Neuronal stem cell (in vitro differentiated cells): ENCODE measurements around the gene STAG2.

Source experiments
- DNase-seq: peaks from one replicate; pipeline ENCODE4 v3.0.0-alpha.2; 2013; ENCODE audit warnings: low spot score
- H2AFZ ChIP-seq: one replicate; pipeline ENCODE4 v1.6.1; 2013; ENCODE audit warnings: mild to moderate bottlenecking, low read length, inconsistent platforms
- H2AK5ac ChIP-seq: 2 replicates; pipeline ENCODE4 v1.6.1; 2013; ENCODE audit warnings: low read depth, mild to moderate bottlenecking, inconsistent platforms, low read length, moderate library complexity, mixed read lengths
- H2BK120ac ChIP-seq: 2 replicates; pipeline ENCODE4 v1.6.1; 2013; ENCODE audit warnings: low read depth, mild to moderate bottlenecking, inconsistent platforms, low read length, moderate library complexity, mixed read lengths
- H2BK12ac ChIP-seq: one replicate; pipeline ENCODE4 v1.6.1; 2013; ENCODE audit warnings: low read length, inconsistent platforms
- H2BK15ac ChIP-seq: 2 replicates; pipeline ENCODE4 v1.6.1; 2013; ENCODE audit warnings: mild to moderate bottlenecking, low read length, inconsistent platforms, mixed read lengths
- H2BK5ac ChIP-seq: one replicate; pipeline ENCODE4 v1.6.1; 2013; ENCODE audit warnings: inconsistent platforms, mild to moderate bottlenecking, low read length, moderate library complexity
- H3K14ac ChIP-seq: one replicate; pipeline ENCODE4 v1.6.1; 2013; ENCODE audit warnings: low read length, inconsistent platforms
- H3K18ac ChIP-seq: 2 replicates; pipeline ENCODE4 v1.6.1; 2013; ENCODE audit warnings: low read length, inconsistent platforms
- H3K23ac ChIP-seq: 2 replicates; pipeline ENCODE4 v1.6.1; 2013; ENCODE audit warnings: low read depth, mild to moderate bottlenecking, mixed read lengths, low read length, inconsistent platforms; ENCODE audit not compliant: poor library complexity
- H3K27ac ChIP-seq: replicated peaks from 3 replicates; pipeline ENCODE4 v1.5.1; 2013; ENCODE audit warnings: low read length, inconsistent platforms
- H3K27me3 ChIP-seq, 3 experiments: 2 replicates each; pipeline ENCODE4 v1.6.1; 2013; ENCODE audit warnings: low read length in 3 of 3, mild to moderate bottlenecking in 2 of 3, inconsistent platforms in 1 of 3, low read depth in 1 of 3, mixed read lengths in 1 of 3, moderate library complexity in 1 of 3; ENCODE audit not compliant: control insufficient read depth in 3 of 3, insufficient read depth in 3 of 3
- H3K36me3 ChIP-seq, 2 donors: replicated peaks in 1 of 2; 2 replicates each; pipeline ENCODE4 v1.6.1; 2013; ENCODE audit warnings: low read length in 2 of 2; ENCODE audit not compliant: control insufficient read depth in 2 of 2, insufficient read depth in 2 of 2
- H3K4ac ChIP-seq: 2 replicates; pipeline ENCODE4 v1.6.1; 2013; ENCODE audit warnings: inconsistent platforms, mild to moderate bottlenecking, low read length, moderate library complexity
- H3K4me1 ChIP-seq, 2 donors: 1 replicate in 1 of 2; 2 replicates in 1 of 2; pipeline ENCODE4 v1.6.1; 2013; ENCODE audit warnings: low read length in 2 of 2, low read depth in 1 of 2; ENCODE audit not compliant: control insufficient read depth in 2 of 2, insufficient read depth in 1 of 2
- H3K4me2 ChIP-seq: one replicate; pipeline ENCODE4 v1.6.1; 2013; ENCODE audit warnings: mild to moderate bottlenecking, low read length, inconsistent platforms; ENCODE audit not compliant: insufficient read depth, poor library complexity, severe bottlenecking
- H3K4me3 ChIP-seq, 2 donors: 2 replicates each; pipeline ENCODE4 v1.5.1; 2013; ENCODE audit warnings: low read length in 2 of 2, mild to moderate bottlenecking in 2 of 2, inconsistent platforms in 1 of 2, moderate library complexity in 1 of 2
- H3K79me1 ChIP-seq: one replicate; pipeline ENCODE4 v1.6.1; 2013; ENCODE audit warnings: low read depth, mild to moderate bottlenecking, inconsistent platforms, low read length, moderate library complexity
- H3K9ac ChIP-seq: one replicate; pipeline ENCODE4 v1.6.1; 2013; ENCODE audit warnings: mild to moderate bottlenecking, low read depth, low read length, inconsistent platforms; ENCODE audit not compliant: poor library complexity
- H3K9me3 ChIP-seq, 2 donors: replicated peaks in 1 of 2; 2 replicates each; pipeline versions ENCODE3 to v1.6.1; 2013; ENCODE audit warnings: low read length in 2 of 2, mild to moderate bottlenecking in 2 of 2, inconsistent platforms in 1 of 2, low read depth in 1 of 2, mixed read lengths in 1 of 2, moderate library complexity in 1 of 2; ENCODE audit not compliant: control insufficient read depth in 2 of 2, insufficient read depth in 1 of 2
- H4K8ac ChIP-seq: one replicate; pipeline ENCODE4 v1.6.1; 2013; ENCODE audit warnings: low read depth, mild to moderate bottlenecking, inconsistent platforms, low read length, moderate library complexity
- H4K91ac ChIP-seq: one replicate; pipeline ENCODE4 v1.6.1; 2013; ENCODE audit warnings: low read length, low read depth, mild to moderate bottlenecking, inconsistent platforms; ENCODE audit not compliant: poor library complexity
- WGBS, 2 donors: extraction: QIAGEN DNeasy Blood & Tissue Kit; methylation state at CpG; one replicate each; pipeline ENCODE4 v1.1.7; 2013; ENCODE audit warnings: missing lambda C conversion rate in 2 of 2, mixed read lengths in 1 of 2; ENCODE audit not compliant: insufficient read length in 2 of 2, insufficient replicate concordance in 1 of 2; ENCODE audit errors: extremely low coverage in 2 of 2; 5-methylcytosine and 5-hydroxymethylcytosine counted together

Gene STAG2

GRCh38 chrX:124026529-124026928, 65.0 kb downstream of the STAG2 start:
- H2AFZ ChIP-seq = no peak overlapping the region
- H3K9me3 ChIP-seq = no peaks in the 10 kb centered on the region
- no peak overlapping the region for H3K4me3 ChIP-seq
- no peak overlapping the region for H3K4ac ChIP-seq
- H2BK120ac ChIP-seq = no peak overlapping the region
- H4K8ac ChIP-seq = no peak overlapping the region
- no peaks in the 10 kb centered on the region for H3K4me1 ChIP-seq
- no peak overlapping the region for H2BK15ac ChIP-seq
- no peak overlapping the region for H3K18ac ChIP-seq
- no peak overlapping the region for H3K27ac ChIP-seq
- H2BK5ac ChIP-seq = no peak overlapping the region
- no peak overlapping the region for H2BK12ac ChIP-seq
- DNase-seq = no peak
- H3K36me3 ChIP-seq = peaks cover 0 to 69% of the 10 kb centered on the region in 2 donors
- no peak overlapping the region for H3K9ac ChIP-seq
- no peak overlapping the region for H3K4me2 ChIP-seq
- no peaks in the 10 kb centered on the region for H3K27me3 ChIP-seq
- WGBS, 2 donors = no CpG with 5 or more reads among the region's 1 CpG
- no peak overlapping the region for H2AK5ac ChIP-seq
- H4K91ac ChIP-seq = no peak overlapping the region
- H3K14ac ChIP-seq = no peak overlapping the region
- H3K79me1 ChIP-seq = no peaks in the 10 kb centered on the region
- no peak overlapping the region for H3K23ac ChIP-seq

DNA sequence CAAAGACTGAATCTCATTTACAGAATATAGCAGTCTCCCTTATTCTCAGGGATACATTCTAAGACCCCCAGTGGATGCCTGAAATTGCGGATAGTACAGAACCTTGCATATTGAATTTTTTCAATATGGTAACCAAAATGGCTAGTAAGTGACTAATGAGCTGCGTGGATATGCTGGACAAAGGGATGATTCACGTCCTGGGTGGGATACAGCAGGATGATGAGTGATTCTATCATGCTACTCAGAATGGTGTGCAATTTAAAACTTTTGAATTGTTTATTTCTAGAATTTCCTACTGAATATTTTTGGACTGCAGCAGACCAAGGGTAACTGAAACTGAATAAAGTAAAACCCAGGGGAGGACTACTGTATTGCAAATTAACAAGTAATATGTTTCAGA, 66.7 kb downstream of the STAG2 start:
- H3K27me3 ChIP-seq = no peaks in the 10 kb centered on the region
- H3K9me3 ChIP-seq = no peaks in the 10 kb centered on the region
- no peak overlapping the region for H4K91ac ChIP-seq
- H3K23ac ChIP-seq = no peak overlapping the region
- H3K79me1 ChIP-seq = no peaks in the 10 kb centered on the region
- no CpG with 5 or more reads among the region's 3 CpGs for WGBS, 2 donors
- no peak overlapping the region for H2BK120ac ChIP-seq
- no peak overlapping the region for H3K4me3 ChIP-seq
- no peak overlapping the region for H3K4ac ChIP-seq
- no peak overlapping the region for H3K9ac ChIP-seq
- peaks cover 0 to 80% of the 10 kb centered on the region in 2 donors for H3K36me3 ChIP-seq
- no peak overlapping the region for H4K8ac ChIP-seq
- no peak overlapping the region for H3K4me2 ChIP-seq
- DNase-seq = no peak
- H3K4me1 ChIP-seq = no peaks in the 10 kb centered on the region
- no peak overlapping the region for H3K18ac ChIP-seq
- H2BK5ac ChIP-seq = no peak overlapping the region
- H3K27ac ChIP-seq = no peak overlapping the region
- no peak overlapping the region for H2BK15ac ChIP-seq
- H3K14ac ChIP-seq = no peak overlapping the region
- H2BK12ac ChIP-seq = no peak overlapping the region
- H2AFZ ChIP-seq = no peak overlapping the region
- no peak overlapping the region for H2AK5ac ChIP-seq

GRCh38 chrX:124030520-124030919, 69.0 kb downstream of the STAG2 start:
- Histone ChIP-seq H3K9ac (no peak overlapping the region), H3K4me1 (no peaks in the 10 kb centered on the region), H3K36me3 (peaks cover 0 to 76% of the 10 kb centered on the region in 2 donors), H2AK5ac (no peak overlapping the region), H3K9me3 (no peaks in the 10 kb centered on the region), H4K91ac (no peak overlapping the region), H3K79me1 (no peaks in the 10 kb centered on the region), H3K14ac (no peak overlapping the region), H4K8ac (no peak overlapping the region), H3K23ac (no peak overlapping the region), H3K4me2 (no peak overlapping the region), H2BK5ac (no peak overlapping the region), H2BK120ac (no peak overlapping the region), H3K18ac (no peak overlapping the region), H3K4me3 (no peak overlapping the region), H3K27ac (no peak overlapping the region), H2BK15ac (no peak overlapping the region), H2BK12ac (no peak overlapping the region), H3K27me3 (no peaks in the 10 kb centered on the region), H3K4ac (no peak overlapping the region), H2AFZ (no peak overlapping the region)
- no peak for DNase-seq
- WGBS, 2 donors = no CpG with 5 or more reads among the region's 1 CpG

DNA sequence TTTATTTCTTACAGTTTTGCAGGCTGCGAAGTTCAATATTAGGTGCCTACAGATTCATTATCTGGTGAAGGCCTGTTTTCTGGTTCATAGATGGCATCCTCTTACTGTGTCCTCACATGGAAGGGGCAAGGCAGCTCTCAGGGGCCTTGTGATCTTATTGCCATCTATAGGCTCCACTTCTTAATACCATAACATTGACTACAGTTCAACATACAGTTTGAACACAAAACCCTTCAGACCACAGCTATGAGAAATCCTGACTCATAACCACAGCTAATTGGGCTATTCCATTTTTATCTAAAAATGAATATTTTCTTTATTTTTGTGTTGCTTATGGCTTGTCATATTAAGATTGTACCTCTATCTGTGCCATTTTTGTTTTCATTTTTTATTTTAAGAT, 72.3 kb downstream of the STAG2 start:
- Histone ChIP-seq H4K8ac (no peak overlapping the region), H3K14ac (no peak overlapping the region)

More for the DNA sequence above, 72.3 kb downstream of the STAG2 start:
- no peak overlapping the region for H3K23ac ChIP-seq
- H3K27me3 ChIP-seq = no peaks in the 10 kb centered on the region
- H3K4me1 ChIP-seq = no peaks in the 10 kb centered on the region
- no peak overlapping the region for H2BK15ac ChIP-seq
- H3K9me3 ChIP-seq = no peaks in the 10 kb centered on the region
- WGBS, 2 donors = no CpG with 5 or more reads among the region's 1 CpG
- H3K9ac ChIP-seq = no peak overlapping the region
- H4K91ac ChIP-seq = no peak overlapping the region
- no peak overlapping the region for H2BK120ac ChIP-seq
- no peak overlapping the region for H2AFZ ChIP-seq
- no peak overlapping the region for H3K4me2 ChIP-seq
- no peak overlapping the region for H3K27ac ChIP-seq
- no peak overlapping the region for H2BK5ac ChIP-seq
- H2BK12ac ChIP-seq = no peak overlapping the region
- H3K4ac ChIP-seq = no peak overlapping the region
- no peak overlapping the region for H3K18ac ChIP-seq
- no peak for DNase-seq
- no peak overlapping the region for H3K4me3 ChIP-seq
- no peaks in the 10 kb centered on the region for H3K79me1 ChIP-seq
- H3K36me3 ChIP-seq = peaks cover 0 to 73% of the 10 kb centered on the region in 2 donors
- H2AK5ac ChIP-seq = no peak overlapping the region
